ENCODE measurements around the gene SYT2. TPM values are rescaled to one million over a fixed set of nuclear protein-coding genes. Genes with fewer than 3 reads are reported as not detected.

SYT2 gene
- total RNA-seq, 1 experiment from 2014 or later = not detected

DNA sequence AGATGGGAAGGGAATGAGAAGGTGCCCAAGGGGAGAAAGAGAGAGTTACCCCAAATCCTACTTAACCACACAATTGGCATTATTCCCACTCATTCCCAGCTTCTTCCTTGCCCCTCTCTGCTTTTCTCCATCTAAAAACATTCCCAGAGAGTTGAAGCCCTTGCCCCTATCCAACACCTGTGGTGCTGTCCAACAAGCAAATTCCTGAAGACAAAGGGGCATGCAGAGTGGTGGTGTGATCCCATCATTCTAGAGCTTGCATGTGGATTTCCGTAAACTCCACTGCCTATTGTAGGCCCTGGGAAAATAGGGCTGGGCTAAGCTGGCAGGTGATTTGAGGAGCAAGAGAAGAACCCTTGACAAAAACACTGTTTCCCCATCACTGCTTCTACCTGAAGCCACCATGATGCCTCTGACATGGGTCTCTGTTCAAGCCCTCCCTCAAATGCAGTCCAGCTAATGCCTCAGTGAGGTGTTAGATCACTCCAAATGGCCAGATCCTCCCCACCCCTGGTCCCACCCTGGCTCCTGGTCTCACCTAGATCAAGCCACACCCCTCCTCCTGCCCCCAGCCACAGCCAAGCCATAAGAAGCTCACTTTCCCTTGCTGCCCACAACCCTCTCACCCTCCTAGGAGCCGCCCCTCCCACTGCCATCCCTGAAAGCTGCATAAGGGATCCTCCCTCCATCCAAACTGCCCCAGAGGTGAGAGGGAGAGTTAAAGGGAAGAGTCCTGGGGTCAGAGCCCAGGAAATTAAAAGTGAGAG, 29.5 kb downstream of the SYT2 start:
- intact Hi-C loops (cut with micrococcal nuclease) = no loop called here
- no TSS peak for BruUV-seq (replicated peaks)
- no peak overlapping the region for H3K4me2 ChIP-seq (ENCODE audit: low read length)
- ChIA-PET POLR2A (no interaction called here), RAD21 (ENCODE audit: low non-redundant PET in 1 of 2, low total read pairs in 2 of 2, uncharacterized antibody in 2 of 2, unreplicated experiment in 2 of 2) (no interaction called here), CTCF (no interaction called here)
- H3K9ac ChIP-seq (ENCODE audit: low read length) = no peak overlapping the region
- DNase-seq (ENCODE audit: low read depth, low spot score) = no peak
- H3K79me2 ChIP-seq (ENCODE audit: insufficient read depth, low read length) = no peaks in the 10 kb centered on the region
- TF ChIP-seq ZFX (IDR thresholded peaks at IDR 0.05) = no peak
- TF ChIP-seq, protein P1, sequence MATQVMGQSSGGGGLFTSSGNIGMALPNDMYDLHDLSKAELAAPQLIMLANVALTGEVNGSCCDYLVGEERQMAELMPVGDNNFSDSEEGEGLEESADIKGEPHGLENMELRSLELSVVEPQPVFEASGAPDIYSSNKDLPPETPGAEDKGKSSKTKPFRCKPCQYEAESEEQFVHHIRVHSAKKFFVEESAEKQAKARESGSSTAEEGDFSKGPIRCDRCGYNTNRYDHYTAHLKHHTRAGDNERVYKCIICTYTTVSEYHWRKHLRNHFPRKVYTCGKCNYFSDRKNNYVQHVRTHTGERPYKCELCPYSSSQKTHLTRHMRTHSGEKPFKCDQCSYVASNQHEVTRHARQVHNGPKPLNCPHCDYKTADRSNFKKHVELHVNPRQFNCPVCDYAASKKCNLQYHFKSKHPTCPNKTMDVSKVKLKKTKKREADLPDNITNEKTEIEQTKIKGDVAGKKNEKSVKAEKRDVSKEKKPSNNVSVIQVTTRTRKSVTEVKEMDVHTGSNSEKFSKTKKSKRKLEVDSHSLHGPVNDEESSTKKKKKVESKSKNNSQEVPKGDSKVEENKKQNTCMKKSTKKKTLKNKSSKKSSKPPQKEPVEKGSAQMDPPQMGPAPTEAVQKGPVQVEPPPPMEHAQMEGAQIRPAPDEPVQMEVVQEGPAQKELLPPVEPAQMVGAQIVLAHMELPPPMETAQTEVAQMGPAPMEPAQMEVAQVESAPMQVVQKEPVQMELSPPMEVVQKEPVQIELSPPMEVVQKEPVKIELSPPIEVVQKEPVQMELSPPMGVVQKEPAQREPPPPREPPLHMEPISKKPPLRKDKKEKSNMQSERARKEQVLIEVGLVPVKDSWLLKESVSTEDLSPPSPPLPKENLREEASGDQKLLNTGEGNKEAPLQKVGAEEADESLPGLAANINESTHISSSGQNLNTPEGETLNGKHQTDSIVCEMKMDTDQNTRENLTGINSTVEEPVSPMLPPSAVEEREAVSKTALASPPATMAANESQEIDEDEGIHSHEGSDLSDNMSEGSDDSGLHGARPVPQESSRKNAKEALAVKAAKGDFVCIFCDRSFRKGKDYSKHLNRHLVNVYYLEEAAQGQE (IDR thresholded peaks at IDR 0.05; ENCODE audit: low read depth) = peak; percentile 57
- H3K27ac ChIP-seq (ENCODE audit: low read depth, low read length) = no peak overlapping the region
- no peaks in the 10 kb centered on the region for H3K9me2 ChIP-seq (ENCODE audit: insufficient read depth)
- no peaks in the 10 kb centered on the region for H4K20me1 ChIP-seq (ENCODE audit: insufficient read depth)
- no peak for ATAC-seq
- H3K4me3 ChIP-seq (replicated peaks in 1 of 2; ENCODE audit: low read depth in 1 of 2, low read length in 2 of 2) = no peak overlapping the region
- H3K27me3 ChIP-seq (ENCODE audit: insufficient read depth, low read length) = peaks cover 28% of the 10 kb centered on the region
- no peaks in the 10 kb centered on the region for H3K36me3 ChIP-seq (ENCODE audit: control insufficient read depth in 1 of 2, insufficient read depth in 2 of 2, low read length in 2 of 2)
- H3K9me3 ChIP-seq (ENCODE audit: control insufficient read depth in 1 of 2, insufficient read depth in 1 of 2, low read depth in 1 of 2, low read length in 2 of 2) = no peaks in the 10 kb centered on the region
- peaks cover 5 to 8% of the 10 kb centered on the region in 2 experiments; a peak in 3 of 4 replicates for H3K4me1 ChIP-seq (ENCODE audit: control insufficient read depth in 1 of 2, insufficient read depth in 2 of 2, low read length in 2 of 2)
- H2AFZ ChIP-seq (ENCODE audit: low read depth, low read length, poor library complexity, severe bottlenecking) = no peak overlapping the region

DNA sequence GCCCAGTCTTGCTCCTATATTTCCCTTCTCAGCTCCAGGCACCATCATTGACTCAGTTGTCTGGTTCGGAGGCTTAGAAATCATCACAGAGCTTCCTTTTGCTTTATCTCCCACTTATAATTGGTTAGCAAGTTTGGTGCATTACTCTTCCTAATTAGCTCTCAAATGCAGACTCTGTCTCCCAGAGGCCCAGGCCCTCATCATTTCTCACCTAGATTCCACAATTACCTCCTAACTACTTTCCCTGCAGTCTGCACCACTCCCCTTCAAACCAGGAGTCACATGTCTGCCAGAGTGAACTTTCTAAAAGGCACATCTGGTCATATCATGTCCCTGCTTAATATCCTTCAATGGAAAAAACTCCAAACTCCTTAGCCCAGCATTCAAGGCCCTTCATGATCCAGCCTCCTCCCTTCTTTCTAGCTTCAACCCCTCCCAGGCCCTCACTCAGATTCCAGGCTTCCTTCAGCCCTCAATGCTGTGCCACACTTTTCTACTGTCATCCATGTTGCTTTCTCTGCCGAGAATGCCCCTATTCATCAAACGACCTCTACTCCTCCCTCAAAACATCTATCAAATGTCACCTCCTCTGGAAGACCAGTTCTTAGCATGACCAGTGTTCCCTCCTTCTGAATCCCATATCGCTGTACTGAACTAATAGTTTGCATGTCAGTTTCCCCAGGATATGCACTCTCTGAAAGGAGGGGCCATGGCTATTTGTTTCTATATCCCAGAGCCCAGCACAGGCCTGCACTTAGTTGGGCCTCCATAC, 30.7 kb downstream of the SYT2 start:
- no peaks in the 10 kb centered on the region for H3K36me3 ChIP-seq (ENCODE audit: control insufficient read depth in 1 of 2, insufficient read depth in 2 of 2, low read length in 2 of 2)
- no peaks in the 10 kb centered on the region for H3K9me2 ChIP-seq (ENCODE audit: insufficient read depth)
- no peak overlapping the region for H3K9ac ChIP-seq (ENCODE audit: low read length)
- peaks cover 16% of the 10 kb centered on the region for H3K27me3 ChIP-seq (ENCODE audit: insufficient read depth, low read length)
- H3K79me2 ChIP-seq (ENCODE audit: insufficient read depth, low read length) = no peaks in the 10 kb centered on the region
- H3K9me3 ChIP-seq (ENCODE audit: control insufficient read depth in 1 of 2, insufficient read depth in 1 of 2, low read depth in 1 of 2, low read length in 2 of 2) = no peaks in the 10 kb centered on the region
- no TSS peak for BruUV-seq (replicated peaks)
- H2AFZ ChIP-seq (ENCODE audit: low read depth, low read length, poor library complexity, severe bottlenecking) = no peak overlapping the region
- no peak overlapping the region for H3K4me3 ChIP-seq (replicated peaks in 1 of 2; ENCODE audit: low read depth in 1 of 2, low read length in 2 of 2)
- no peak for ATAC-seq
- RAD21 ChIA-PET (ENCODE audit: low non-redundant PET in 1 of 2, low total read pairs in 2 of 2, uncharacterized antibody in 2 of 2, unreplicated experiment in 2 of 2) = no interaction called here
- CTCF ChIA-PET = interaction anchor here (2.1 kb wide), 1 partner anchor 18 kb away, joined by 4 read pairs; no protein-coding TSS in a partner anchor
- no peaks in the 10 kb centered on the region for H4K20me1 ChIP-seq (ENCODE audit: insufficient read depth)
- intact Hi-C loops (cut with micrococcal nuclease) = no loop called here
- no peak overlapping the region for H3K27ac ChIP-seq (ENCODE audit: low read depth, low read length)
- DNase-seq (ENCODE audit: low read depth, low spot score) = no peak
- POLR2A ChIA-PET = no interaction called here
- H3K4me2 ChIP-seq (ENCODE audit: low read length) = no peak overlapping the region
- peaks cover 1 to 3% of the 10 kb centered on the region in 2 experiments; a peak in 2 of 4 replicates for H3K4me1 ChIP-seq (ENCODE audit: control insufficient read depth in 1 of 2, insufficient read depth in 2 of 2, low read length in 2 of 2)
- no peak for TF ChIP-seq ZNF274 (IDR thresholded peaks at IDR 0.05; ENCODE audit: low read depth, low read length)
- TF ChIP-seq CEBPB (IDR thresholded peaks at IDR 0.05; ENCODE audit: low read depth) = no peak
- TF ChIP-seq, protein P2, sequence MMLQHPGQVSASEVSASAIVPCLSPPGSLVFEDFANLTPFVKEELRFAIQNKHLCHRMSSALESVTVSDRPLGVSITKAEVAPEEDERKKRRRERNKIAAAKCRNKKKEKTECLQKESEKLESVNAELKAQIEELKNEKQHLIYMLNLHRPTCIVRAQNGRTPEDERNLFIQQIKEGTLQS (IDR thresholded peaks at IDR 0.05) = no peak
- TF ChIP-seq TCF7L2 (IDR thresholded peaks at IDR 0.05; ENCODE audit: borderline replicate concordance, extremely low read depth, insufficient read depth, insufficient read length) = no peak
- TF ChIP-seq EZH2phosphoT487 (IDR thresholded peaks at IDR 0.05; ENCODE audit: borderline replicate concordance) = no peak
- TF ChIP-seq JUND (IDR thresholded peaks at IDR 0.05) = no peak
- TF ChIP-seq YY1 (IDR thresholded peaks at IDR 0.05; ENCODE audit: extremely low read depth, insufficient replicate concordance, low read depth, low read length) = no peak
- TF ChIP-seq POLR2A (IDR thresholded peaks at IDR 0.05; ENCODE audit: borderline replicate concordance, extremely low read depth, insufficient read depth, insufficient read length) = no peak
- TF ChIP-seq ELF1 (IDR thresholded peaks at IDR 0.05; ENCODE audit: borderline replicate concordance, low read depth) = no peak
- no peak for TF ChIP-seq CBX3 (IDR thresholded peaks at IDR 0.05; ENCODE audit: low read depth)
- no peak for TF ChIP-seq POLR2AphosphoS5 (IDR thresholded peaks at IDR 0.05; ENCODE audit: low read depth, low read length)
- TF ChIP-seq, protein P3, sequence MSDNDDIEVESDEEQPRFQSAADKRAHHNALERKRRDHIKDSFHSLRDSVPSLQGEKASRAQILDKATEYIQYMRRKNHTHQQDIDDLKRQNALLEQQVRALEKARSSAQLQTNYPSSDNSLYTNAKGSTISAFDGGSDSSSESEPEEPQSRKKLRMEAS (IDR thresholded peaks at IDR 0.05) = no peak
- TF ChIP-seq SRF (IDR thresholded peaks at IDR 0.05; ENCODE audit: low read depth) = no peak
- TF ChIP-seq SIN3A (IDR thresholded peaks at IDR 0.05; ENCODE audit: low read depth) = no peak
- TF ChIP-seq ZFX (IDR thresholded peaks at IDR 0.05) = no peak
